ENCODE measurements around the gene NTRK3.

Gene NTRK3

GRCh38 chr15:87930457-87930856 is 326.1 kb downstream of the NTRK3 start:
- FAIRE-seq = no peak

- FAIRE-seq = no peak
Observed at GRCh38 chr15:87929841-87930240, 326.7 kb downstream of the NTRK3 start.

- FAIRE-seq = no peak
Observed at GRCh38 chr15:87924433-87924832, 332.1 kb downstream of the NTRK3 start.

DNA sequence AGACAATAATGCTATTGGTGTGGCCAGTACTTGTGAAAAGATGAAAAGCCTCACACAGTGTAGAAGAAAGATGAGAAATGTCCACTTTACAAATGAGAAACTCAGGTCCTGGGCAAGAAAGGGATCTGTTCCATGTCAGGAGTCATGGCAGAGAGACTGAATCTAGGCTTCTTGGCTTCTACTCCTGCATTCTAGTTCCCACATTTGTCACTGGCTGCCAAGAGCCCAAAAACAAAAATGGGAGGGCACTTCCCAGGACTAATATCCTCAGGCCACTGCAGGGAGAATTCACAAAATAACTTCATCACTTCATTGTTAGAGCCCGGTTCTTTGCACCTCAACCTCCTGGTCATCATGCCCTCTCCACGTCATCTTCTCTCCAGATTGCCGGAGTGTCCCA is 337.5 kb downstream of the NTRK3 start:
- FAIRE-seq = no peak

- FAIRE-seq = no peak
Observed at GRCh38 chr15:87917480-87917879, 339.1 kb downstream of the NTRK3 start.

DNA sequence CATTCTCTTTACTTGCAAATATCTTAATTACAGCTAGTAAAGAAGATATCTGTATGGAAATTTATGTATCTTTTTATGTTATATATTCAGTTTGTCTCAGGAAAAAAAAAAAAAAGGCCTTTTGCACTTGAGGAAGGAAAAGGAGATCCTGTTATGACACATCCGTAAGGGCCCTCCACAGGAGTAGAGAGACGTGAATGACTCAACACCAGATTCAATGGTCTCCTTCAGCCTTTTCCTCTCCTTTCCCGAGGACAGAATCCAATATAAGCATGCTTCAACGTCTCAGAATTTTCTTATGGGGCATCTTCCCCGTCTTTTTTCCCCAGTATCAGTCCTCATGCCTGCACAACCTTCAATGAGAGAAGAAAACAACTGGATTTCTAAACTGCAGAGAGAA is 340.3 kb downstream of the NTRK3 start:
- no peak for FAIRE-seq

DNA sequence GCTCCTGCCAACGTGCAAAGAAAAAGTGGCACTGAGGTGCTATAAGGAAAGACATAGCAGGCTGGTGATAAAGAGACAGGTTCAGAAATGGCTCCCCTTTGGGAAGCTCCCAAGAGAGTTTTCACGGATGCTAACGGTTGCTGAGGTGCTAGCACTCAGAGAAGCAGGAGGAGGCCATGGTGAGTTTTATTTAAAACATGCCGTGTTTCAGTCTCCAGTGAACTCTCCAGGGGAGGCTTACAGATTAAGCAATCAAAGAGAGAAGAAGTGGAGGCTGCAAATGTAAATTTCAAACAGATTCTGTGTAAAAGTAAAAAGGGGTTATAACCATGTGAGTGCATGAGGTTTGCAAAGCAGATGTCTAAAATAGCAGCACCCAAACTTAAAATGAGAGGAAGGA is 346.2 kb downstream of the NTRK3 start:
- no peak for FAIRE-seq

- no peak for FAIRE-seq
Observed at GRCh38 chr15:87907676-87908446, 348.7 kb downstream of the NTRK3 start.

DNA sequence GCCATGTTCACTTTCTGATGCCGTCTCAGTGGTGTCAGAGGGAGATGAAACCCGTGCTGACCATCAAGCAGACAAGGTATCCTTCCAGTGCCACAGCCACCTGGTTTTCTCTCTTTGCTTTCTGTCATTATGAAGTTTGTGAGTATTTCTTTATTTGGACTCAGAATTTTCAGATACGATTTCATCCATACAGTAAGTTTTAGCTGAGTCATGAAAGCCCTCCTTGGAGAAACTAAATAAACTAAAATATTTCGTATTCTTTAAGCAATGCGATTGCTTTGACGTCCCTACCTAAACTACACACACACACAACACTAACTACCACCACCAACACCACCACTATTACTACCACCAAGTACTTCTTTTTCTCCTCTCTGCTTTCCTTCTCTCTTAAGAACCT is 350.1 kb downstream of the NTRK3 start:
- no peak for FAIRE-seq

DNA sequence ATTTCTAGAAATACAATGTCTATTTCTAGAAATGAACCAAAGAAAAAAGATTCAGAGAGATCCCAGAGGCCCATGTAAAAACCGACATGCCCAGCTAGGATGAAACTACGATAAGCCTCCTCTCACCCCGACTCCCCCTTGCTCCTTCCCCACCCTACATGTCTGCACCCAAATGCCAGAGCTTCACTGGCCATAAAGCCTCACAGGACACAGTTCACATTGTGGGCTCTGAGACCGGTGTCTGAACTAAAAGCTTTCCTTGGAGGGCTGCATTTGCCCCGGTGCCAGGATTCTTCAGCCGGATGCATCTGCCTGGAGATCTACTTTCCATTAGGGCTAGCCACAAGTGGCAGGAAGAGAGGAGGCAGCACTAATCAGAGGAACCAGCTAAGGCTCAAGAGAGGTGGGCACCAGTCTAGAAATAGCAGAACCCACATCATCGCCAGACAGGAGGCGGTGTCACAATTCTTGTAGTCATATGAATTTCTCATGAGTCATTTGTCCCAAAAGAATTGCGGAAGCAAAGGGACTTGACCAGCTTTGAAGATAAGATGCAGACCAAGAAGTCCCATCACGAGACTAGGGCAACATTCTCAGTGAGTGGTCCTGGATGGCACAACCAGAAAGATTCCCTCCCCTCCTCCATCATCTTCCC is 353.6 kb downstream of the NTRK3 start:
- no peak for FAIRE-seq

- no peak for FAIRE-seq
Observed at GRCh38 chr15:87901926-87902690, 354.4 kb downstream of the NTRK3 start.

GRCh38 chr15:87901008-87901407 is 355.5 kb downstream of the NTRK3 start:
- FAIRE-seq = no peak

DNA sequence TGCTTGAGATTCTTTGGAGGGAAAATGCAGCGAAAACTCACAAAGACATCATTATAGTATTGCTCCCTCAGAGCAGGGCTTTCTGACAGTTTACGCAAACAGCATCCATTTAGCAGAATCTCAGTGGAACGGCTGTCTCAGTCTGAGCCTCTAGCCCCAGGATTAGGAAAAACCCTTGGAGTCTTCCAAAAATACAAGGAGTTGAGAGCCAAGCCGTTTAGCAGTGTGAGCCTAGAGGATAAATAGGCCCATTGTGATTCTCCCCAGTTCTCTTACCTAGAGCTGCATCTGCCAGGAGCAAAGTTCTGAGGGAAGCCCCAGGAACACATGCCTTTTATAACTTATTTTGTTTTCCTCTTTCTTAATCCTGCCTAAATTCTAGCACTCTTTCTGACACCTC is 359.6 kb downstream of the NTRK3 start:
- FAIRE-seq = no peak

GRCh38 chr15:87887177-87887576 is 369.4 kb downstream of the NTRK3 start:
- no peak for FAIRE-seq

- no peak for FAIRE-seq
Observed at GRCh38 chr15:87881026-87881425, 375.5 kb downstream of the NTRK3 start.

DNA sequence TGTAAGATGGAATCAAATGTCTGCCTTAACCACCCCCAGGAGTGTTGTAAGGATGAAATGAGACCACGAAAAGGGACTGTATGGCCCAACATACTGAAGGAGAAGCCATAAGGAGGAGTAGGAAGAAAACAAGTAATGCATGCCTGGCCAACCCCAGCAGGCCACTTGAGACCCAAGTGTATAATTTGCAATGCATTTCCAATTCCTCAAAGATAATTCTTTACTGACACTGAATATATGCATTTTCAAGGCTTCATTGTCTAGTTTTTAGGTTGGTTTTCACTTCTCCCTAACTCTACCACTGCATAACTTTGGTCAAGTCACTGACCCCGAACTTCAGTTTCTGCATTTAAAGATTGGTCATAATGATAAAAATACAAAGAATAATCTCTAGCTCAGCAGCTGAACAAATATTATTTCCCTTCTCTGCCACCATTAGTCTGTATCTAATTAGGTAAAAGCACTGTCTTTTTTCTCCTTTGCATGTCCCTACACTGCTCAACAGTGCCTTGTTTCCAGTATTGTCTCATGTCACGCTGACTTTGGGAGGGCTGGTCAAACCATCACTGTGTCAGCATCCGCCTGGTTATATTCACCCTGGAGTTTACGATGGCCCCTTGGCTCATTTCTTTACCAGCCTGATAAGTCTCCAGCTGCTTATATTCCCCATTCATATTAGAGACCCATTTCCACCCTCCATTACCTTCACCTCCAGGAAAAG is 378.6 kb downstream of the NTRK3 start:
- no peak for FAIRE-seq

- FAIRE-seq = no peak
Observed at GRCh38 chr15:87877114-87877810, 379.3 kb downstream of the NTRK3 start.

DNA sequence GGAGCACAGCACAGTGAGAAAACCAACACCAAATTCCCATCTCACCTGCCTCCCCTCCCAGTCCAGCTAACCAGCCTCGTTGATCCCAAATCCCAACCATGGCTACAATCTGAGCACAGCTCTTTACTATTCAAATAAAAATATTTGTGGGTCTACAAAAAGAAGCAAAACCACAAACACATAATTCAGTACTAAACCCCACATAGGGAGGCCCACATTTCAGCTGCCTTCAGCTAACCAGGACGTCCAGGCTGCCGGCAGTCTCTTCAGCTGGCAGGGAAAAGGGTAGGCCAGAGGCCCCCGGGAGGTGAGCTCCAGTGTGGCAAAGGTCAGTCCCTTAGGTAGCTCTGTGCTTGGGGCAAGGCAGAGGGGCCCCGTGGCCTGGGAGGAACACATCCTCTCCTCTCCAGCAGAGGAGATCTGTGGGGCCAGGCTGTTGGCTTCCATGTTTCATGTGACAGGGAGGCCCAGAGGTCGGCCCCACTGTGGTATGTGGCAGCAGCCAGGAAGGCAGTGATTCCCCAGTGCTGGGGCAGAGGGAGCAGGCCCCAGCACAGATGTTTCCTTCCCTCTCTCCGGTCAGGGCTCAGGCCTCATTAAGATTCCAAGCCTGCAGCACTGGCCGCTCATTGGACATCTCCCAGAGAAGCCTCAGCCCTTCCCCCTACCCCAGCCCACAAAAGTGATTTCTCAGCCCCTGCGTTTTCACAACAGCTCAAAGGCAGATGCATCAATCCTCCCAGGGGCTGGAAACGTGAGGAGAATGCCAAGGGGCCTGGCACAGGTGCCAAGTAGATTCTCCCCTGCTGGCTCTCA is 381.4 kb downstream of the NTRK3 start:
- FAIRE-seq = no peak

GRCh38 chr15:87873516-87873915 is 383.0 kb downstream of the NTRK3 start:
- FAIRE-seq = no peak

DNA sequence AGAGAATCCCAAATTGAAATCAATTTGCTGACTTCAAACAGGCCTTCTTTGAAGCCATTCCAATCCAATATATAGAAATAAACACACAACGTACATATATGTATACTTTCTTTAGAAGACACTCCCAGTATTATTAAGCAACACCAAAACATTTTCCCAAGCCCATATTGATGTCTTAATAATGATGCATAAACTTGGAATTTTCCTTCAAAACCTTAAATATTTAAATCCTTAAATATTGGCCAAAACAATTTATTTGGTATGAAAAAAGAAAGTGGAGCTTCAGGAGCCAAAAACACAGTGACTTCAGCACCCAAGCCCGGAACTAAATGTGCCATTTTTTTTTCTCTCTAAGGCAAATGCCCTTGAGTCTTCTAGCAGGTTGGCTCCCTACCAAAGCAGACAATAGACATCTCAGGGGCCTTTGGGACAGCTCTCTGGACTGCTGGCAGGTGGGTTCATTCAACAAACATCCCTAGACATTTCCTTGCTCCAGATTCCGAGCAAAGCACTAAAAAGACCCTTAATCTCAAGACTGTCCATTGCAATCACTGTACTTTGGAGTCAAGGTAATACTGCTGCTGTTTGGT is 384.7 kb downstream of the NTRK3 start:
- FAIRE-seq = no peak

- no peak for FAIRE-seq
Observed at GRCh38 chr15:87871258-87871681, 385.3 kb downstream of the NTRK3 start.

All from islet of Langerhans (tissue), 1 donor.